Adrenal gland (tissue), 5 donors: ENCODE measurements around the gene RGPD6.
"Not testable (repeated sequence)": the region's sequence is repeated elsewhere in the genome, so short reads cannot be mapped to it uniquely, and the experiment has no call there.

Experiments used
- CTCF ChIP-seq, 6 experiments: fragments of 450-650 bp in 4 of 6; fragments of 200-600 bp in 2 of 6; sonication (generic) in 1 of 6; IDR thresholded peaks; 1 replicate in 5 of 6; 2 replicates in 1 of 6; pipeline versions ENCODE4 v1.5.1 to v1.8.0; 2016 to 2021; ENCODE audit warnings: antibody characterized with exemption in 6 of 6, mild to moderate bottlenecking in 2 of 6, moderate library complexity in 1 of 6
- POLR2A ChIP-seq, 2 donors: fragments of 450-650 bp; IDR thresholded peaks; one replicate each; pipeline ENCODE4 v1.6.1; 2017; ENCODE audit warnings: antibody characterized with exemption in 2 of 2, mild to moderate bottlenecking in 2 of 2, moderate library complexity in 1 of 2
- donor health status: DM: no; HTN: no; CAD: no.

- not testable (repeated sequence) for TF ChIP-seq CTCF, POLR2A (IDR thresholded peaks at IDR 0.05)
These were observed 1.4 kb upstream of the RGPD6 start for GRCh38 chr2:110578429-110578828.
